ENCODE measurements around the gene CDC20B. TPM values are rescaled to one million over a fixed set of nuclear protein-coding genes. Genes with fewer than 3 reads are reported as not detected.

The CDC20B gene
- total and polyA plus RNA-seq, 2 donors, result not detected

DNA sequence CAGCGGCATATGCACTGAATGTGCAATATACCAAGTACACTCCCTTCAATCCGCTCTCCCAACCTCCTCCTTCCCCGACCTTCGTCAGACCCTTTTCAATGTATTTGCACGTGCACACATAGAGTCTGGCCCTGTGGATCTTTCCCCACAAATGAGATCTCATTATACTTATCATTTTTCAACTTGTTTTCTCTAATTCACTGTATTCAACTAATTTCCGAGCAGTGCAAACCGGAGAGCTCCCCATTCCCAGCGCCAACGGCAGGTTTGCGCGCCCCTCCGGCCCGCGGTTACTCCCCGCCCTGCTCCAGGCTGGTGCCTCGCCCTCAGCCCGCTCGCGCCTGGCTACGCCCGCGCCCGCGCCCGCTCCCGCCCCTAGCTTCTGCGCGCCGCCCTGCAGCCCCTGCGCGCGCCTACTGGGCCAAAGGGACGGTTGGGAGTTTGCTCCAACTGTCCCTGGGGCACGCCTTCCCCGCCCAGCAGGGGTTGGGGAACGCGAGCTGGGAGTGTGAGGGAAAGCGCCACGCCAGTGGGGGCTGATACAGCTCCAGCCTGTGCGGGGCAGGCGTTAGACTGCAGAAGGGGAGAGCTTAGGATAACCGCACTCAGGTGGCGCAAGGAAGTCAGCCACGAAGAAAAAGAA lies 3.3 kb upstream of the CDC20B start:
- Histone ChIP-seq H3K27ac (ENCODE audit: low read depth) (no peak overlapping the region), H3K4me1 (ENCODE audit: insufficient read depth) (no peaks in the 10 kb centered on the region), H3K4me3 (ENCODE audit: low read depth, low read length) (peak overlapping the region; percentile 23), H3K36me3 (ENCODE audit: insufficient read depth) (no peaks in the 10 kb centered on the region)
- 1% methylated on average over 44 of the region's 44 CpGs for WGBS
- DNase-seq (ENCODE audit: extremely low spot score), result no peak

DNA sequence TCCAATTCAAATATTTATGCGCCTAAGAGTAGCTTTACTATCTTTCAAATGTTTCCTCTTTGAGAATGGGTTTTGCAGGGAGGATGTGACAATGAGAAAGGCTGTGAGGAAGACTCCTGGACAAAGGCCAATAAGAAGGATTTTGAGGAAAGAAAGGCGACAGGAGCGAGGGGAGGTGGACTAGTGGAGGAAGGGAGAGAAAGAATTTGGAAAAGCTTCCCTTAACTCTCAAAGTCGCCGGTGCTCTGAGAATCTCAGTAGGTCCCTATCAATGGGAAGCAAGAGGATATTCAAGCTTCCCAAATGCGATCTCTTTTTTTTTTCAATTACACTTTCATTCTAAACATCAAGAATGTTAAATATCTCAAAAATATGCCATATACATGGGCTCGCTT lies 2.8 kb upstream of the CDC20B start:
- no peak overlapping the region for H3K27ac ChIP-seq (ENCODE audit: low read depth)
- H3K4me1 ChIP-seq (ENCODE audit: insufficient read depth), result no peaks in the 10 kb centered on the region
- H3K4me3 ChIP-seq (ENCODE audit: low read depth, low read length), result no peak overlapping the region
- no peaks in the 10 kb centered on the region for H3K36me3 ChIP-seq (ENCODE audit: insufficient read depth)
- DNase-seq (ENCODE audit: extremely low spot score), result no peak
- 17% methylated on average over 7 of the region's 7 CpGs for WGBS

DNA sequence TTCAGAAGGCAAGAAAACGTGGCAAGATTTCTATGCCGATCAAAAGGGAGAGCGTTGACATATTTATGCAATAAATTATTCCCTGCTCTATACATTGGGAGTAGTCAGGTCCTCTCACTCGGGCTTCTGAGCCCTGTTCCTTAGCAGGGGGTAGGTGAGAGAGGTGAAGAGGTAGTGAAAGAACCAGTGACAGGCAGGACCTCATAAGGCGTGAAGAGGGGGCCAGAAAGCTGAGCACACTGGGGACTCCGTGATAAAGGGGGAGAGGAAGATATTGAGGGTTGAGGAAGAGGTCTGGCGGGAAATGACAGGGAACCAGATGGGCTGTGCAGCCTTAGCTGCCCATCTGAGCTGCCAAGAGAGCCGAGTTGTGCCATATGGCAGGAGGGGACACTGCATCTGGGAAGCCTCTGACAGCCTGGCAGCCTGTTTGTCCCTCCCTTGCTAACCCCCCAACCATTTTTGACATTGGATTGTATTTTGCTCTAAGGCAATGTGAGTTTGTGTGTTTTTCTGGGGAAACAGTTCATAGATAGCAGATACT lies 782 bp upstream of the CDC20B start:
- Histone ChIP-seq H3K4me3 (ENCODE audit: low read depth, low read length) (no peak overlapping the region), H3K4me1 (ENCODE audit: insufficient read depth) (no peaks in the 10 kb centered on the region), H3K27ac (ENCODE audit: low read depth) (no peak overlapping the region), H3K36me3 (ENCODE audit: insufficient read depth) (no peaks in the 10 kb centered on the region)
- no peak for DNase-seq (ENCODE audit: extremely low spot score)
- 16% methylated on average over 8 of the region's 8 CpGs for WGBS

DNA sequence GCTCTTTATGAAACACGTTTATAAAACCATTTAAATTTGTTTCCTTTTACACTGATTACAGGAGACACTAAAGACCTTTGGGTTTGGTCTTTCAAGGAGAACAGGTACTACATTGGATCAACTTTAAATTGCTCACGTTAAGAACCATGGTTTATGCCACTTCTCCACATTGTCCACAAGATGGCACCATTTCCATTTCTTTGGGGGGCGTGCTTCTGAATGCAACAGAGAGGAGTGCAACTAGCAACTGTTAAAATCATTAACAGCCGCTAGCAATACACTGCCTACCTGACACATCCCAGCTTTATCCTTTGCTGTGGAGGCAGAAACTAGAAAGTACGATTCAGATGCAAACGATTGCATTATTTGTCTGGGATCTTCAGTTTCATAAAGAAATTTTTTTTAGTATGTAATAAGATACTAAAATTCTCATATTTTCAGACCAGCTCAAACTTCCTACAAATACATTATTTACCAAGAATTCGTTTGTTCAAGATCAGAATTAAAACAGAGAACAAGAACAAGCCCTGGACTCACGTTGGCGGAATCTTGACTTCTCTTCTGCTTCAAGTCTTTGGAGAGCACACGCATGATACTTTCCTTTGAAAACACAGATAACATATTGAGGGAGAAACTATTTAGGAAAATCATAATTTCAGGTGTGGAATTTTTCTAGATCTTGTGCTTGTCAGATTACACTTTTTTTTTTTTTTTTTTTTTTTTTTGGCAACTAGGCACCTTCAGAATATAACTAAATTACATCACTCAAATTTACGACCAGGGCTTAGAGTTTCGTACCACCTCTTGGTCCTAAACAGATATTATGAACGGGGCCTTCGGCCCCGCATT lies 702 bp downstream of the CDC20B start:
- 7% methylated on average over 15 of the region's 15 CpGs for WGBS
- peak overlapping the region; percentile 37 for H3K4me3 ChIP-seq (ENCODE audit: low read depth, low read length)
- no peak overlapping the region for H3K27ac ChIP-seq (ENCODE audit: low read depth)
- no peaks in the 10 kb centered on the region for H3K36me3 ChIP-seq (ENCODE audit: insufficient read depth)
- DNase-seq (ENCODE audit: extremely low spot score), result peak; percentile 79
- no peaks in the 10 kb centered on the region for H3K4me1 ChIP-seq (ENCODE audit: insufficient read depth)

DNA sequence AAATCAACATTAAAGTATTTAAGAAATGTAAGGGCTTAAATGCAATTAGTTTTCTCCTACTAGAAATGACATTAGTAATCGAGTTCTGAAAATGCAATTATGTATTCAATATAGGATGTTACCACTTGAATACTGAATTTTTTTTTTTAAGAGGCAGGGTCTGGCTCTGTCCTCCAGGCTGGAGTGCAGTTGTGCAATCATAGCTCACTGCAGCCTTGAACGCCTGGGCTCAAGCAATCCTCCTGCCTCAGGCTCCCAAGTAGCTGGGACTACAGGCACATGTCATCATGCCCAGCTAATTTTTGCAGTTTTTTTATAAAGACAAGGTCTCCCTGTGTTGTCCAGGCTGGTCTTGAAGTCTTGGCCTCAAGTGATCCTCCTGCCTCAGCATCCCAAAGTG lies 1.5 kb downstream of the CDC20B start:
- WGBS, result 46% methylated on average over 2 of the region's 2 CpGs
- no peak overlapping the region for H3K27ac ChIP-seq (ENCODE audit: low read depth)
- DNase-seq (ENCODE audit: extremely low spot score), result no peak
- no peaks in the 10 kb centered on the region for H3K4me1 ChIP-seq (ENCODE audit: insufficient read depth)
- no peak overlapping the region for H3K4me3 ChIP-seq (ENCODE audit: low read depth, low read length)
- no peaks in the 10 kb centered on the region for H3K36me3 ChIP-seq (ENCODE audit: insufficient read depth)

- Histone ChIP-seq H3K4me3 (ENCODE audit: low read depth, low read length) (no peak overlapping the region), H3K27ac (ENCODE audit: low read depth) (no peak overlapping the region), H3K4me1 (ENCODE audit: insufficient read depth) (no peaks in the 10 kb centered on the region), H3K36me3 (ENCODE audit: insufficient read depth) (no peaks in the 10 kb centered on the region)
- DNase-seq (ENCODE audit: extremely low spot score), result no peak
- 74% methylated on average over 4 of the region's 4 CpGs for WGBS
Observed at GRCh38 chr5:55162666-55163065, 10.3 kb downstream of the CDC20B start.

DNA sequence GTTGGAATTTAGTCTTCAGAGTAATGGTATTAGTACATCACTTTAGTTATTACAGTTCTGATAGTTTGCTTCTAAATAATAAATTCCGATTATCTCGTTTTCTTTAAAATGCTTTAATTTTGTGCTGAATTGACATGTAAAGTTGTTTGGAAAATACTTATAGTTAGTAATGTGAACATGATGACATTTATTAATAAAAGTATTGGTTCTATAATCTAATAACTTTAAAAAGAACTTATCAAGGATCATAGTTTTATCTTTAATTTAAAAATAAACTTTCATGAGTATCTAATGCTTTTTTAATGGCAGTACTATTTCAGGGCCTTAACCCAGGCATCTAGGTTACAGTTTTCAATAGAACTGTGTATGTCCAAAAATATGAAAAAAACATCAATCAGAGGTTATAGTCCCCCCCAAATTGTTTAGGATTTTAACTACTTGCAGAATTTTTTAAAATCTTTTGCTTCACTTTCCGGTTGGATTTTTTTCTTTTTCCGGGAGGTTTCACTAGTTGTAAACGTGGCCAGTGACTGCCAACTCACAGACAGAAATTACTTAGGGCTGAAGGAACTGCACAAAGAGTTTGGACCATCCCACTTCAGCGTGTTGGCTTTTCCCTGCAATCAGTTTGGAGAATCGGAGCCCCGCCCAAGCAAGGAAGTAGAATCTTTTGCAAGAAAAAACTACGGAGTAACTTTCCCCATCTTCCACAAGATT lies 12.3 kb downstream of the CDC20B start:
- DNase-seq (ENCODE audit: extremely low spot score), result peak; percentile 85
- peak overlapping the region; percentile 22 for H3K4me3 ChIP-seq (ENCODE audit: low read depth, low read length)
- 4% methylated on average over 9 of the region's 9 CpGs for WGBS
- no peaks in the 10 kb centered on the region for H3K4me1 ChIP-seq (ENCODE audit: insufficient read depth)
- H3K27ac ChIP-seq (ENCODE audit: low read depth), result no peak overlapping the region
- H3K36me3 ChIP-seq (ENCODE audit: insufficient read depth), result no peaks in the 10 kb centered on the region

GRCh38 chr5:55159763-55160492 lies 13.0 kb downstream of the CDC20B start, which contains the start of gene GPX8:
Gene GPX8 (plus strand): TSS chr5:55160171. CDS start chr5:55160193, 22 bp downstream.
- 3% methylated on average over 10 of the region's 10 CpGs for WGBS
- Histone ChIP-seq H3K4me1 (ENCODE audit: insufficient read depth) (no peaks in the 10 kb centered on the region), H3K4me3 (ENCODE audit: low read depth, low read length) (peak within 1 kb of the TSS; percentile 40), H3K36me3 (ENCODE audit: insufficient read depth) (no peaks in the 10 kb centered on the region), H3K27ac (ENCODE audit: low read depth) (no peak within 1 kb of the TSS)
- peak; percentile 80 for DNase-seq (ENCODE audit: extremely low spot score)

GRCh38 chr5:55154873-55155272 lies 18.1 kb downstream of the CDC20B start:
- no peaks in the 10 kb centered on the region for H3K4me1 ChIP-seq (ENCODE audit: insufficient read depth)
- H3K36me3 ChIP-seq (ENCODE audit: insufficient read depth), result no peaks in the 10 kb centered on the region
- no peak for DNase-seq (ENCODE audit: extremely low spot score)
- no peak overlapping the region for H3K27ac ChIP-seq (ENCODE audit: low read depth)
- 22% methylated on average over 3 of the region's 3 CpGs for WGBS
- no peak overlapping the region for H3K4me3 ChIP-seq (ENCODE audit: low read depth, low read length)

DNA sequence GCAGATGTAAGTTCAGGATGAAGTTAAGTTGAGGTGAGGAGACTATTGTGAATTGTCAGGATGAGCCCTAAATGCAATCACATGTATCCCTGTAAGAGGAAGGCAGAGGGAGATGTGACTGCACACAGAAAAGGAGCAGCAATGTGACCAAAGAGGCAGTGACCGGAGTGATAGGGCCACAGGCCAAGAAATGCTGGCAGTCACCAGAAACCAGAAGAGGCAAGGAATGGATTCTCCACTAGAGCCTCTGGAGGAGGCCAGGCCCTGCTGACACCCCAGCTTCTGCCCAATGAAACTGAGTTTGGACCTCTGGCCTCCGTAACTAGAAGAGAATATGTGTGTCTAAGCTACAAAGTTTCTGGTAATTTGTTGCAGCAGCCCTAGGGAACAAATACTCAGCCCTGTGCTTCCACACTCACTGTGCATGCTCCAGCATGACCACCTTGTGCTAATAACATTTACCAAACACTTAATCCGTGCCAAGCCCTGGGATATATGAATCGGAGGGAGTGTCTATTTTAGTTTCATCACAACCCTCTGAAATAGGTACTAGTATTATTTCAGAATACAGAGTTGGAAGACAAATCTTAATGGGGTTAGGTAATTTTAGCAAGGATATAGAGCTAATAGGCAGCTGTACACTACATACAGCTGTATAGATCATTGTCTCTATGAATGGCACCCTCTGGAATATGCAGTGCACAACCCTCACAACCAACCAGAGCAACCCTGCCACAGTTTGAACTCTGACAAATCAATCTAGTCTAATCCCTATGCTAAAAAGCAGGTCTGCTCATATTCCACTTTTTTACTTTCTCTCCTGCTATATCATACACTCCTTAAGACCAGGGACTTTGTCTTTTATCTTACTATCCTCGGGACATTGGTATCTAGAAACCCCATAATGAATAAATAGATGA lies 20.8 kb downstream of the CDC20B start:
- Histone ChIP-seq H3K27ac (ENCODE audit: low read depth) (no peak overlapping the region), H3K4me3 (ENCODE audit: low read depth, low read length) (no peak overlapping the region), H3K4me1 (ENCODE audit: insufficient read depth) (no peaks in the 10 kb centered on the region), H3K36me3 (ENCODE audit: insufficient read depth) (no peaks in the 10 kb centered on the region)
- WGBS, result 46% methylated on average over 5 of the region's 5 CpGs
- DNase-seq (ENCODE audit: extremely low spot score), result no peak

DNA sequence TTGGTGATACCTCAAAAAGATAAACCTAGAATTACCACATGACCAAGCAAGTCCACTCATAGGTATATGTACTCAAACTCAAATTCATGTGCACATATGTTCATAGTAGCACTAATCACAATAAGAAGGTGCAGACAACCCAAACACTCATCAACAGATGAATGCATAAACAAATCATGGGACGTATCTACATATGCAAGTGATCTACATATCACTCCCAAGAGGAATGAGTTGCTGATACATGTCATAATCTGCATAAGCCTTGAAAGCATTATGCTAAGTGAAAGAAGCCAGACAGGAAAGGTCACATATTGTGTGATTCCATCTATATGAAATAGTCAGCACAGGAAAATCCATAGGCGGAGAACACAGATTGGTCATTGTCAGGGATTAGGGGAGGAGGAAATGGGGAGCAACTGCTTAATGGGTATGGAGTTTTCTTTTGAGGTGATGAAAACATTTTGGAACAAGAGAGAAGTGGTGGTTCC lies 23.6 kb downstream of the CDC20B start:
- H3K36me3 ChIP-seq (ENCODE audit: insufficient read depth), result no peaks in the 10 kb centered on the region
- H3K27ac ChIP-seq (ENCODE audit: low read depth), result no peak overlapping the region
- DNase-seq (ENCODE audit: extremely low spot score), result no peak
- WGBS, result 36% methylated on average over 2 of the region's 2 CpGs
- H3K4me1 ChIP-seq (ENCODE audit: insufficient read depth), result no peaks in the 10 kb centered on the region
- no peak overlapping the region for H3K4me3 ChIP-seq (ENCODE audit: low read depth, low read length)

DNA sequence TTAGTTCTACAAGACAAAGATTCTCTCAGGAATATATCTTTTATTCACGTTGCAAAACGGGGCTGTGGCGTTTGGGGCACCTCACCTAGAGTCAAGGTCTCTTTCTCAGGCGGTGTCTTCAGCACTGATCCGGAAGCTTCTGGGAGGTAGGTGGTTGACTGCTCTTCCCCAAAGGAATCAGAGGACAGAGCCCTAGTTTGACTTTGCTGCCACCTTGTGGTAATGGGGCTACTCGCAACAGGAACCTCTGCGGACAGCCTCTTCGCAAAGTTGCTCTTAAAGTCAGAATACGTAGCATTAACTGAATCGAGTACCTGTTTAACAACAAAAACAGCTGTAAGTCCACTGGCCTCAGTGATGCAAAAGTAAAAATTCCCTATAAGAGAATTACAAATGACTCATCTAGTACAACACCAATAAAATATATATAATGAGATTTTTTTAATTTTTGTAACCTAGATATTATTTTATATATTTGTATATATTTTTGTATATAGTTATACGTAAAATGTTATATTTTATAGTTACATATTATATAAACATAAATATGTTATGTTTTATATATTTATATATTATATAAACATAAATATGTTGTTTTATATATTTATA lies 26.3 kb downstream of the CDC20B start:
- 6% methylated on average over 11 of the region's 11 CpGs for WGBS
- Histone ChIP-seq H3K27ac (ENCODE audit: low read depth) (no peak overlapping the region), H3K4me3 (ENCODE audit: low read depth, low read length) (no peak overlapping the region), H3K36me3 (ENCODE audit: insufficient read depth) (no peaks in the 10 kb centered on the region), H3K4me1 (ENCODE audit: insufficient read depth) (no peaks in the 10 kb centered on the region)
- peak; percentile 70 for DNase-seq (ENCODE audit: extremely low spot score)
